PFSK-1 (cell line): Measurements from ENCODE around the gene NKX1-2.

Experiments used
- SIN3A ChIP-seq: IDR thresholded peaks from 2 replicates; pipeline ENCODE4 v1.6.1; 2012; ENCODE audit warnings: mild to moderate bottlenecking, low read length, moderate library complexity, borderline replicate concordance; ENCODE audit not compliant: insufficient read depth
- TAF1 ChIP-seq: IDR thresholded peaks from 2 replicates; pipeline ENCODE4 v1.6.1; 2012; ENCODE audit warnings: low read length, control low read depth, borderline replicate concordance; ENCODE audit not compliant: insufficient read depth
- TF ChIP-seq, protein P1 (sequence below), 2 experiments: IDR thresholded peaks; 2 replicates each; pipeline versions ENCODE4 v1.6.1 to v1.8.0; 2011 to 2012; ENCODE audit warnings: low read depth in 2 of 2, low read length in 2 of 2, control low read depth in 1 of 2, inconsistent platforms in 1 of 2, mild to moderate bottlenecking in 1 of 2, moderate library complexity in 1 of 2; ENCODE audit not compliant: insufficient read depth in 1 of 2

DNA sequence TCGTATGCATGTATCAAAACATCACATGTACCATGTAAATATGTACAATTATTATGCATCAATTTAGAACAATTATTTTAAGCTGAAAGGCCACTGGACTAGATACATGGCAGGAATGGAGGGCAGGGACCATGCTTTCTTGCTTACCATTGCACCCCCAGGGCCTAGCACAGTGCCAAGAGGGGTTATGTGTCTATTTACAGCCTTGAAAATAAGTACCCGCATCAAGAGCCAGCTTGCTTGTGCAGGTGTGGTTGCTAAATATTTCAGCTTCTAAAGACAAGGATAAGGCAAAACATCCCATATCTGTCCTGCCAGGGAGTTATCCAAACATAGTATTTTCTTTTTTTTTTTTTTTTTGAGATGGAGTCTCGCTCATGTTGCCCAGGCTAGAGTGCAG, 16.4 kb downstream of the NKX1-2 start:
- TF ChIP-seq TAF1 (no peak), SIN3A (no peak)
- TF ChIP-seq, protein P1, sequence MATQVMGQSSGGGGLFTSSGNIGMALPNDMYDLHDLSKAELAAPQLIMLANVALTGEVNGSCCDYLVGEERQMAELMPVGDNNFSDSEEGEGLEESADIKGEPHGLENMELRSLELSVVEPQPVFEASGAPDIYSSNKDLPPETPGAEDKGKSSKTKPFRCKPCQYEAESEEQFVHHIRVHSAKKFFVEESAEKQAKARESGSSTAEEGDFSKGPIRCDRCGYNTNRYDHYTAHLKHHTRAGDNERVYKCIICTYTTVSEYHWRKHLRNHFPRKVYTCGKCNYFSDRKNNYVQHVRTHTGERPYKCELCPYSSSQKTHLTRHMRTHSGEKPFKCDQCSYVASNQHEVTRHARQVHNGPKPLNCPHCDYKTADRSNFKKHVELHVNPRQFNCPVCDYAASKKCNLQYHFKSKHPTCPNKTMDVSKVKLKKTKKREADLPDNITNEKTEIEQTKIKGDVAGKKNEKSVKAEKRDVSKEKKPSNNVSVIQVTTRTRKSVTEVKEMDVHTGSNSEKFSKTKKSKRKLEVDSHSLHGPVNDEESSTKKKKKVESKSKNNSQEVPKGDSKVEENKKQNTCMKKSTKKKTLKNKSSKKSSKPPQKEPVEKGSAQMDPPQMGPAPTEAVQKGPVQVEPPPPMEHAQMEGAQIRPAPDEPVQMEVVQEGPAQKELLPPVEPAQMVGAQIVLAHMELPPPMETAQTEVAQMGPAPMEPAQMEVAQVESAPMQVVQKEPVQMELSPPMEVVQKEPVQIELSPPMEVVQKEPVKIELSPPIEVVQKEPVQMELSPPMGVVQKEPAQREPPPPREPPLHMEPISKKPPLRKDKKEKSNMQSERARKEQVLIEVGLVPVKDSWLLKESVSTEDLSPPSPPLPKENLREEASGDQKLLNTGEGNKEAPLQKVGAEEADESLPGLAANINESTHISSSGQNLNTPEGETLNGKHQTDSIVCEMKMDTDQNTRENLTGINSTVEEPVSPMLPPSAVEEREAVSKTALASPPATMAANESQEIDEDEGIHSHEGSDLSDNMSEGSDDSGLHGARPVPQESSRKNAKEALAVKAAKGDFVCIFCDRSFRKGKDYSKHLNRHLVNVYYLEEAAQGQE (IDR thresholded peaks at IDR 0.05; ENCODE audit: insufficient read depth in 1 of 2, low read depth in 2 of 2, low read length in 2 of 2), result no peak
